ENCODE measurements around the gene OR6S1. TPM values are rescaled to one million over a fixed set of nuclear protein-coding genes. Genes with fewer than 3 reads are reported as not detected.
"Not testable (repeated sequence)": the region's sequence is repeated elsewhere in the genome, so short reads cannot be mapped to it uniquely, and the experiment has no call there.

The OR6S1 gene
- total RNA-seq, 1 donor from 2014 or later, result not detected

GRCh38 chr14:20620798-20621478 lies 20.6 kb downstream of the OR6S1 start:
- TF ChIP-seq CTCF (conservative IDR thresholded peaks at IDR 0.05; ENCODE audit: low read depth, low read length), result no peak
- H3K4me3 ChIP-seq (ENCODE audit: low read depth, low read length), result no peak overlapping the region

GRCh38 chr14:20619688-20620087 lies 21.8 kb downstream of the OR6S1 start:
- not testable (repeated sequence) for DNase-seq (ENCODE audit: low read depth); H3K4me3 ChIP-seq (ENCODE audit: low read depth, low read length)

More at GRCh38 chr14:20620798-20621478, 20.6 kb downstream of the OR6S1 start:
- DNase-seq (ENCODE audit: low read depth), result no peak

GRCh38 chr14:20618271-20618749 lies 23.2 kb downstream of the OR6S1 start:
- DNase-seq (ENCODE audit: low read depth), result peak; percentile 37
- TF ChIP-seq CTCF (conservative IDR thresholded peaks at IDR 0.05; ENCODE audit: low read depth, low read length), result no peak
- no peak overlapping the region for H3K4me3 ChIP-seq (ENCODE audit: low read depth, low read length)

GRCh38 chr14:20617138-20618003 lies 24.1 kb downstream of the OR6S1 start:
- no peak overlapping the region for H3K4me3 ChIP-seq (ENCODE audit: low read depth, low read length)
- no peak for TF ChIP-seq CTCF (conservative IDR thresholded peaks at IDR 0.05; ENCODE audit: low read depth, low read length)
- DNase-seq (ENCODE audit: low read depth), result no peak

- no peak for TF ChIP-seq CTCF (conservative IDR thresholded peaks at IDR 0.05; ENCODE audit: low read depth, low read length)
These were observed 25.5 kb downstream of the OR6S1 start for GRCh38 chr14:20615996-20616395.

GRCh38 chr14:20614038-20614840 lies 27.3 kb downstream of the OR6S1 start:
- peak overlapping the region; percentile 65 for H3K4me3 ChIP-seq (ENCODE audit: low read depth, low read length)
- no peak for TF ChIP-seq CTCF (conservative IDR thresholded peaks at IDR 0.05; ENCODE audit: low read depth, low read length)
- DNase-seq (ENCODE audit: low read depth), result no peak

More at GRCh38 chr14:20615996-20616395, 25.5 kb downstream of the OR6S1 start:
- no peak overlapping the region for H3K4me3 ChIP-seq (ENCODE audit: low read depth, low read length)
- no peak for DNase-seq (ENCODE audit: low read depth)
